Cardiac fibroblast (primary cell): ENCODE results near the gene SPEM2.

Experiments
- DNase-seq, 2 donors: peaks; one replicate each; pipeline versions ENCODE4 v3.0.0 to v3.0.0-alpha.2; 2010; ENCODE audit warnings: low read depth in 2 of 2
- H3K4me3 ChIP-seq, 2 donors: replicated peaks in 1 of 2; 1 replicate in 1 of 2; 2 replicates in 1 of 2; pipeline ENCODE4 v1.5.1; 2011; ENCODE audit warnings: low read depth in 2 of 2, low read length in 2 of 2, mild to moderate bottlenecking in 2 of 2, moderate library complexity in 1 of 2
- TF ChIP-seq, protein P1 (sequence below): IDR thresholded peaks from one replicate; pipeline ENCODE4 v1.5.1; 2011; ENCODE audit warnings: low read depth, mild to moderate bottlenecking, low read length, inconsistent platforms

The SPEM2 gene

DNA sequence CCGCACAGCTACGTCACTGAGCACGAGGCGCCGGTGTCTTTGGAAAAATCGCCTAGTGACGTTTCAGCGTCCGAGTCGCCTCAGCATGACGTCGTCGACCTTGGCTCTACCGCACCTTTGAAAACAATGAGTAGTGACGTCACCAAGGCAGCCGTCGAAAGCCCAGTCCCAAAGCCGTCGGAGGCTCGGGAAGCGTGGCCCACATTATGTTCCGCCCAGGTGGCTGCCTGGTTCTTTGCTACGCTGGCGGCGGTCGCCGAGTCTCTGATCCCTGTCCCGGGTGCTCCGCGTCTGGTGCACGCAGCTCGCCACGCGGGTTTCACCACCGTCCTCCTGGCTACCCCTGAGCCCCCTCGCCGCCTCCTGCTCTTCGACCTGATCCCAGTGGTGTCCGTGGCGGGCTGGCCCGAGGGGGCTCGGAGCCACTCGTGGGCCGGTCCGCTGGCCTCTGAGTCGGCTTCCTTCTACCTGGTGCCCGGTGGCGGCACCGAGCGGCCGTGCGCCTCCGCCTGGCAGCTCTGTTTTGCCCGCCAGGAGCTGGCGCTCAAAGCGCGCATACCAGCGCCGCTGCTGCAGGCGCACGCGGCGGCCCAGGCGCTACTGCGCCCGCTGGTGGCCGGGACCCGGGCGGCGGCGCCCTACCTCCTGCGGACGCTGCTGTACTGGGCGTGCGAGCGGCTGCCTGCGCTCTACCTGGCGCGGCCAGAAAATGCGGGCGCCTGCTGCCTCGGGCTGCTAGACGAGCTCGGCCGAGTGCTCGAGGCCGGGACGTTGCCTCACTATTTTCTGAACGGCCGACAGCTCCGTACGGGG, 11.3 kb downstream of the SPEM2 start:
- TF ChIP-seq, protein P1, sequence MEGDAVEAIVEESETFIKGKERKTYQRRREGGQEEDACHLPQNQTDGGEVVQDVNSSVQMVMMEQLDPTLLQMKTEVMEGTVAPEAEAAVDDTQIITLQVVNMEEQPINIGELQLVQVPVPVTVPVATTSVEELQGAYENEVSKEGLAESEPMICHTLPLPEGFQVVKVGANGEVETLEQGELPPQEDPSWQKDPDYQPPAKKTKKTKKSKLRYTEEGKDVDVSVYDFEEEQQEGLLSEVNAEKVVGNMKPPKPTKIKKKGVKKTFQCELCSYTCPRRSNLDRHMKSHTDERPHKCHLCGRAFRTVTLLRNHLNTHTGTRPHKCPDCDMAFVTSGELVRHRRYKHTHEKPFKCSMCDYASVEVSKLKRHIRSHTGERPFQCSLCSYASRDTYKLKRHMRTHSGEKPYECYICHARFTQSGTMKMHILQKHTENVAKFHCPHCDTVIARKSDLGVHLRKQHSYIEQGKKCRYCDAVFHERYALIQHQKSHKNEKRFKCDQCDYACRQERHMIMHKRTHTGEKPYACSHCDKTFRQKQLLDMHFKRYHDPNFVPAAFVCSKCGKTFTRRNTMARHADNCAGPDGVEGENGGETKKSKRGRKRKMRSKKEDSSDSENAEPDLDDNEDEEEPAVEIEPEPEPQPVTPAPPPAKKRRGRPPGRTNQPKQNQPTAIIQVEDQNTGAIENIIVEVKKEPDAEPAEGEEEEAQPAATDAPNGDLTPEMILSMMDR, result no peak
- DNase-seq, result peak; percentile 73 to 81
- peak overlapping the region; percentile 21 to 37 for H3K4me3 ChIP-seq

DNA sequence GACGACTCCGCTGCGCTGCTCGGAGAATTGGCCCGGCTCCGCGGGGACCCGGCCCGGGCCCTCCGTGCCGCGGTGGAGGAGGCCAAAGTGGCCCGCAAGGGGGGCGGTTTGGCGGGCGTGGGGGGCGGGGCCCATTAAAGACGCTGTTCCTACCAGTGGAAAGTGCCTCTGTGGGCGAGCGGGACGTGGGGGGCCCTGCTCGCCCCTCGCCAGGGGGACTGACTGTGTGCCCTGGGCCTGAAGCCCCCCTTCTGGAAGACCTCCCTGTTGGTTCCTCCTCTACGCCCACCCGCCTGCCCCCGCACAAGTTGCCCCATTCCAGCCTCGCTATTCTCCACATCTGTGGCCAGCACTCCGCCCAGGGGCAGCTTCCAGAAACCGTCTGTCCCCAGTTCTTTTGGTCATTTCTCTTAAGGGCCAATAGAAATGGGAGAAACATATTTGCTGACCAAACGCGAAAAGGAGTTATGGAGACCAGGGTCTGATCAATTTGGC, 12.0 kb downstream of the SPEM2 start:
- peak overlapping the region; percentile 21 to 35 for H3K4me3 ChIP-seq
- TF ChIP-seq, protein P1, result no peak
- no peak for DNase-seq

DNA sequence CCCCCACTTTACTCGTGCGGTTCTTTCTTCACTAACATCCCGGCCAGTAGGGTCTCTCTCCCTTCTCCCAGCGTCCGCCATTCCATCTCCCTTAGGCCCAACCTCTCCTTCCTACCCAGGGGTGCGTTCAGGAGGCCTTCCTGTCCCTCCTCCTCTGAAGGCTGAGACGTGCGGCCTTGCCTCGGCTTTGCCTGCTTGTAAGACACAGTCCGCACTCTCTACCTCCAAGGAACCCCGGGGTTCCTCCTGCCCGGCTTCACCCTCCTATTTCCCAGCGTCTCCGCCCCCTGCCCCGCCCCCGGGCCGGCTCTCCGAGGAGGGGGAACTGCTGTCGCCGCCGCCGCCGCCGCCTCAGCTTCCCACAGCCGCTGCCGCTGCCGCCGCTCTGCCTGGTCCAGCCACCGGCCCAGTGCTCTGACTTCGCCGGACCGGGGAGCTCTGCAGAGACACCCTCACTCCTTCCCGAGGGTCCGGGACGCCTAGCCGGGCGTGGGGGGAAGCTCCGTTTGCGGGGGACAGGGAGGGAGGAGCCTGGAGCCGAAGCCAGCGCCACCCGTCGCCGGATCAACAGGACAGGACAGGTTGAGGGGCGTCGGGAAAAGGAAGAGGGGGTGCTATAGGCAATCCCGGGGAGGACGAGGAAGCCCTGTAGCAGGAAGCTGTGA, 12.7 kb downstream of the SPEM2 start:
- DNase-seq, result no peak
- TF ChIP-seq, protein P1, result no peak
- H3K4me3 ChIP-seq, result peak overlapping the region in 1 of 2 donors; percentile 46

DNA sequence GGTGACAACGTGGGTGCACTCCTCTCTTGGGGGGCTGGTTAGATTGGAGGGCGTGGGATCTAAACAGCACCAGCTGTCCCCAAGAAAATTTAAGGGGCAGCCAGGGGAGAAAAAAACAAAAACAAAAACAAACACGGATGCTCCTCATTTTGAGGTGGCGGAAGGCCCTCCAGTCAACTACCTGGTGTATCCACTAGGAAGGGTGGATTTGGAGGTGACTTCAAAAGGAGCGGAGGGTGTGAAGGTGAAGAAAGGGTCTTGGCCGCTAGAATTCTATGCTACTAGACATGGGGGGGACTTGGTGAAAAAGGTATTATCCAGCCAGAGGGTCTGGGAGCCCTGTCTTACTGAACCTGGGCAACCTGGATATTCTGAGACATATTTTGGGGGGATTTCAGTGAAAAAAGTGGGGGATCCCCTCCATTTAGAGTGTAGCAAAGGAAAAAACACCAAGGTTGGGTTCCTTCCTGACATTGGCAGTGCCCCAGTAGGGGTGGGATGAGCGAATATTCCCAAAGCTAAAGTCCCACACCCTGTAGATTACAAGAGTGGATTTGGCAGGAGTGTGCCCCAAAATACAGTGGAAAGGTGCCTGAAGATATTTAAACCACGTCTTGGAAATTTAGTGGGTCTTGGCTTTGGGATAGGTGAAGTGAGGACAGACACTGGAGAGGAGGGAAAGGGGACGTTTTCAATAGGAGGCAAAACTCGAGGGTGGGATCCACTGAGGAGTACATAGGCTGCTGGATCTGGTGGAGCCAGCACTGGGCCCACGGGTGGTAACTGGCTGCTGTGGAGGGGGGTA, 13.4 kb downstream of the SPEM2 start:
- TF ChIP-seq, protein P1, result no peak
- H3K4me3 ChIP-seq, result peak overlapping the region in 1 of 2 donors; percentile 46
- no peak for DNase-seq

DNA sequence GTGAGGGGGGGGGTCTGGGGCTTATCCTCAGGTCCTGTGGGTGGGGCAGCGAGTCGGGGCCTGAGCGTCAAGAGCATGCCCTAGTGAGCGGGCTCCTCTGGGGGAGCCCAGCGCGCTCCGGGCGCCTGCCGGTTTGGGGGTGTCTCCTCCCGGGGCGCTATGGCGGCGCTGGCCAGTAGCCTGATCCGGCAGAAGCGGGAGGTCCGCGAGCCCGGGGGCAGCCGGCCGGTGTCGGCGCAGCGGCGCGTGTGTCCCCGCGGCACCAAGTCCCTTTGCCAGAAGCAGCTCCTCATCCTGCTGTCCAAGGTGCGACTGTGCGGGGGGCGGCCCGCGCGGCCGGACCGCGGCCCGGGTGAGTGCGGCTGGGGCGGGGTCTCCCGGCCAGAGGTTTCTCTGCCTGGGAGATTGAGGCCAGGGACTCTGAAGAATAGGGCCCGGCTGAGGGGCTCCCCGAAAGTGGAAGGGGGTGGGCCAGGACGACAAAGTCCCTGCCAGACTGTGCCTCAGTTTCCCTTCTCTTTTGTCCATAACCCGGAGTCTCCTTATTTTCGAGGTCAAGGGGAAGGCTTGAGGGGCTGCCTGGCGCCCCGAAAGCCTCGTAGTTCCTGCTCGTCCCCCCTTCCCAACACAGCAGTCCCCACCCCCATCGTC, 14.2 kb downstream of the SPEM2 start, which contains the start of gene FGF11:
TSS of gene FGF11 (plus strand) at position 51 of the 651 bp plus-strand sequence. CDS start at position 160, 109 bp downstream.
- DNase-seq, result no peak
- TF ChIP-seq, protein P1, result no peak
- H3K4me3 ChIP-seq, result peak within 1 kb of the TSS; percentile 48 to 50
